ENCODE results near the gene EEIG2.
"Not testable (repeated sequence)": the region's sequence is repeated elsewhere in the genome, so short reads cannot be mapped to it uniquely, and the experiment has no call there.

EEIG2 gene

DNA sequence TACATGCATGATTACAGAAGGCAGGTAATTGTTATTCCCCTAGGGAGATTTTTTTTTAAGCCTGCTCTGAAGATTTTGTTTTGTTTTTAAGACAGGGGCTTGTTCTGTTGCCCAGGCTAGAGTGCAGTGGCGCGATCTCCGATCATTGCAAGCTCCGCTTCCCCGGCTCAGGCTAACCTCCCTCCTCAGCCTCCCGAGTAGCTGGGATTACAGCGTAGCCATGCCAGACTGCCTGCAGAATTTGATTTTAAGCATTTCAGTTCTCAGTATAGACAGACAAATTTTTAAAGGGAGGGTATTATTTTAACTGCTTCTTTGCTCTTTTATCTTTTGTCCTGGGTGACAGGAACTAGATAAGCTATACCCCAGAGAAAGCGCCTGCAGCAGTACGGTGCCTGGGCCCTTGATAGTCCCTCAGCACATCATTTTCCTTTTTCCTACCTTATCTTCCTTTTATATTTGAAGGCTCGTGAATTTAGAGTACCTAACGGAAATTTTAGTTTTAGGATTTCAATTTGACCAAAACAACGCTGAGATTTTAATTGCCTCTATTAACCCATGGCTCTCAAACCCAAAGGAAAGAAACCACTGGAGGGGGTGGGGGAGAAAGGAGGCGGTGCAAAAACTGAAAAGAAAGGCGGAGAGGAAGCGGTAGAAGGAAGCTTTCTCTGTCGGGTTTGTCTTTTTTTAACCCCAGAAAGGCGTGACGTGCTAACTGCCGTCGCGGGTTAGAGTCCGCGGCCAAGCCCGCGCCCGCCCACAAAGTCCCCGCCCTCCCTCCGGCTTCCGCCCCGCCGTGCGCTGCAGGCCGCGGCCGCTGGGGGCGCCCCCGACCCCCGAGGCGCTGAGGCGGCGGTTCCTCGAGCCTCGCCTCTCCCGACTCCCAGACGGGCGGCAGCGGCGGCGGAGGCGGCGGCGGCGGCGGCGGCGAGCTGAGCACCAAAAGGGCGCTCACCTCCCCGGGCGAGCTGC is at the start of gene EEIG2:
Gene EEIG2 (plus strand): TSS at position 886 of the 972 bp plus-strand sequence. CDS start 329 bp downstream, outside the sequence.
- peak; percentile 87 for DNase-seq

DNA sequence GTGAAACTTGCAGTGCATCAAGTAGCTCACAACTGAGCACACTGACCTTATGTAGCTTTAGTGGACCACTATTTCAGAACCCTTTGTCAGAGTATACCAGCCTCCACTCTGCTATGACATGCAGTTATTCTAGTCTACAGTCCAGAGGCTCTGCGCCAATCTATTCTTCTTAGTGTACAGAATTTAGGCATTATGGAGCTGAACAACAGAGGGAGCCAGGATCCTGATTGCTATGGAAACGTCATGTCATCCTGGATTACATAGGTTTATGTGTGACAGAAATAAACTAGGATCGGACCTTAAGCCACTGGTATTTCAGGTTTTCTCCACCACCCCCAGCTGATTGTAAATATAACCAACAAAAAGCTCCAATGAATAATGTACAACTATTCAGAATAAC is 48.1 kb upstream of the EEIG2 start:
- DNase-seq, result no peak

DNA sequence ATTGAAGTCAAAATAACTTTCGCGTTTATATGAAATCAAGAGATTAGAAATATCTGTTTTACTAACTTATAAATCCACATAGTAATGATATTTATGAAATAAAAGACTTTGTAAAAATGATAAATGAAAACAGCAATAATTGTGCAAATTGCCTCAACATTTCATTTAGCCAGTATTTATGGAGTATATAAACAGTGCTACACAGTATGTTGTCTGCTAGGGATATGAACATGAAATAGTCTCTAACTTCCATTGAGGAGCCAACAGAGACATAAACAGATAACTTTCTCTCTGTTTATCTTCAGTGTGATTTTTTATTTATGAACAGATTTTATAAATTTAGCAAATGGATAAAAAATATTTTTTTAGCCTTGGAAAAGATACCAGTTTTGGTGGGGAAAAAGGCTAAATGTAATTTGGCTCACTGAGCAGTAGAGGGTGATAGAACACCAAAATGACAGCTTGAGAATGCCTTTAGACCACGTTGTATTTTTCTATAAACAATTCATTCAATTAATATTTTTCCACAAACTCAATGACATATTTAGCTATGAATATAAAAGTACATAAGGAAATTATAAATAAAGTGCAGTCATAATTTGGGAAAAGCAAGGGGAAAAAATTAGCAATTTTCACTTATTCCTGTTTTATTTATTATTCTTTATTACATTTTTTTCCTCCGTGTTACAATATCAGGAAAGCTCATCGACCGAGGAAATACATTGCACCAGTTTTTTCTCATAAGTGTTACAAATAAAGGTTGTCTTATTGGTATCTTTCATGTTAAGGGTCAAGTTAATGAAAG is 47.5 kb upstream of the EEIG2 start:
- peak; percentile 32 for DNase-seq

DNA sequence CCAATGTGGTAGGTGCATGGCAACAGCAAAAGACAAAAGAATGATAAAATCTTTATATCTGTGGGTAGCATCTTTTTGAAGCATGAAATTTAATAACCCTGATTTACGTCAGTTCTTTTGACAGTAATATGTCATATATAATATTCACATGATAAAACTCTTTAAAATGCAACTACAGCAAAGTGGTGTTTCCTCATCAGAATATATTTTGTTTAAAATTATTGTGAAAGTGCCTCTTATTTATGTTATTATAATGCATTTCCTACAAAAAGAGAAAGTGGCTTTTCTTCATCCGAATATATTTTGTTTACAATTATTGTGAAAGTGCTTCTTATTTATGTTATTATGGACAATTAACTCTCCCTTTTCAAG is 46.9 kb upstream of the EEIG2 start:
- no peak for DNase-seq

DNA sequence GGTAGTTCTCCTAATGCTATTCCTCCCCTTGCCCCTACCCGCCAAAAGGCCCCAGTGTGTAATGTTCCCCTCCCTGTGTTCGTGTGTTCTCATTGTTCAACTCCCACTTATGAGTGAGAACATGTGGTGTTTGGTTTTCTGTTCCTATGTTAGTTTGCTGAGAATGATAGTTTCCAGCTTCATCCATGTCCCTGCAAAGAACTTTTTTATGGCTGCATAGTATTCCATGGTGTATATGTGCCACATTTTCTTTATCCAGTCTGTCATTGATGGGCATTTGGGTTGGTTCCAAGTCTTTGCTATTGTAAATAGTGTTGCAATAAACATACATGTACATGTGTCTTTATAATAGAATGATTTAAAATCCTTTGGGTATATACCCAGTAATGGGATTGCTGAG is 46.0 kb upstream of the EEIG2 start:
- not testable (repeated sequence) for DNase-seq

DNA sequence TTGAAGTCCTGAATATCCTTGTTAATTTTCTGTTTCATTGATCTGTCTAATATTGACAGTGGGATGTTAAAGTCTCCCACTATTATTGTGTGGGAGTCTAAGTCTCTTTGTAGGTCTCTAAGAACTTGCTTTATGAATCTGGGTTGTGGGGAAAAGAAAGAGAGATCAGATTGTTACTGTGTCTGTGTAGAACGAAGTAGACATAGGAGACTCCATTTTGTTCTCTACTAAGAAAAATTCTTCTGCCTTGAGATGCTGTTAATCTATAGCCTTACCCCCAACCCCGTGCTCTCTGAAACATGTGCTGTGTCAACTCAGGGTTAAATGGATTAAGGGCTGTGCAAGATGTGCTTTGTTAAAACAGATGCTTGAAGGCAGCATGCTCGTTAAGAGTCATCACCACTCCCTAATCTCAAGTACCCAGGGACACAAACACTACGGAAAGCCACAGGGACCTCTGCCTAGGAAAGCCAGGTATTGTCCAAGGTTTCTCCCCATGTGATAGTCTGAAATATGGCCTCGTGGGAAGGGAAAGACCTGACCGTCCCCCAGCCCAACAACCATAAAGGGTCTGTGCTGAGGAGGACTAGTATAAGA is 42.5 kb upstream of the EEIG2 start:
- not testable (repeated sequence) for DNase-seq

DNA sequence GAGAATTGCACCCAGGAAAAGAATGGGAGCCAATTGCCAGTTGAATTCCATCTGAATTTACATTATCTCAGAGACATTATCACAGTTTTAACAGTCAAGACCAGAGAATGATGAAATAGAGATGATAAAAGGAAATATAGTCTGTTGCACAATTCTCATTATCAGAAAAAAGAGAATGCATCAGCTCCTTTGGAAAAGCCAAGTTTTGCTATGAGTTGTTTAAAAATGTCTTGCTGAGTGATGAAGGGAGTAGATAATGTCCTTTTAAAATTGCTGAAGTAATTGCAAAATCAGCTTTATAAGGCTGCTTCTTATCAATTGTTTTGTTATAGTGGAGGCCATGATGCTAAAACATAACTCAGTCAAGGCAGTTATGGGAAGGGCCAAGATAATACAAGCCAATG is 37.9 kb upstream of the EEIG2 start:
- no peak for DNase-seq

DNA sequence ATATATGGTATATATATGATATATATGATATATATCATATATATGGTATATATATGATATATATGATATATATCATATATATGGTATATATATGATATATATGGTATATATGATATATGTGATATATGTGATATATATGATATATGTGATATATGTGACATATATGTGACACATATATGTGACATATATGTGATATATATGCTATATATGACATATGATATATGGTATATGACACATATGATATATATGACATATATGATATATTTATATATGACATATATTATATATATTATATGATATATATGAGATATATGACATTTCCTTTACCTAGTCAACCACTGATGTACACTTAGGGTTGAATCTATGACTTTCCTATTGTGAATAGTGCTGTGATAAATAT is 36.1 kb upstream of the EEIG2 start:
- no peak for DNase-seq

DNA sequence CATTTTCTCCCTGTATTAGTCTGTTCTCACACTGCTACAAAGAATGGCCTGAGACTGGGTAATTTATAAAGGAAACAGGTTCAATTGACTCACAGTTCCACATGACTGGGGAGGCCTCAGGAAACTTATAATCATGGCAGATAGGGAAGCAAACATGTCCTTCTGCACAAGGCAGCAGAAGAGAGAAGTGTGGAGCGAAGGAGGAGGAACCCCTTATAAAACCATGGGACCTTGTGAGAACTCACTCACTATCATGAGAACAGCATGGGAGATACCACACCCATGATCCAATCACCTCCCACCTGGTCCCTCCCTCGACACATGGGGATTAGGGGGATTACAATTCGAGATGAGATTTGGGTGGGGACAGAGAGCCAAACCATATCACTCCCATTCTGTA is 35.2 kb upstream of the EEIG2 start:
- DNase-seq, result no peak

DNA sequence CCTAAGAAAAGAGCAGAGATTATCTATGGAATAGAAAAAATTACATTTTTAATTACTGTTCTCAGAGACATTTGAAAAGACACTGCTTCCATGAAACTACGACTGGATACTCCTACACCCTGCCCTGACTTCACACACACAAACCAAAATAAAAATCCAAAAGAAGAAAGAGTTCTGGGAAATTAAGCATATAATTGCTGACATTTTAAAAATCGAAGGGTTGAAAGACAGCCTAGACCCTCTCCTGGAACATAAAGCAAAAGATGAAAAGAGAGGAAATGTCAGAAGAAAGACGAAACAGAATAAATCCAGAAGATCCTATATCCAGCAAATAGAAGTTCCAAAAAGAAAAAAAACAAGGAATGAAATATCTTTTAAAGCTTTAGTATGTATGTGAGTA is 32.8 kb upstream of the EEIG2 start:
- no peak for DNase-seq

DNA sequence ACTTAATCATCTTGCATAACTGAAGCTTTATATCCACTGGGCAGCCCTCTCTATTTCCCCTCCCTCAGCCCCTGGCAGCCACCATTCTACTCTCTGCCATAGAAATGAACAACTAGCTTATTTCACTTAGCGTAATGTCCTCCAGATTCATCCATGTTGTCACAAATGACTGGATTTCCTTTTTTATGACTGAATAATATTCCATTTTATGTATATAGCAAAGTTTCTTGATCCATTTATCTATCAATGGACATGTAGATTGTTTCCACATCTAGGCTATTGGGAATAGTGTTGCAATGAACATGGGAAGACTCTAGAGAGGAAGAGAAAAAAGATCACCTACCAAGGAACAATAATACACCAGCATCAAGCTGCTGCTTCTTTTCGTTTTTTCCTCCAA is 32.1 kb upstream of the EEIG2 start:
- no peak for DNase-seq

DNA sequence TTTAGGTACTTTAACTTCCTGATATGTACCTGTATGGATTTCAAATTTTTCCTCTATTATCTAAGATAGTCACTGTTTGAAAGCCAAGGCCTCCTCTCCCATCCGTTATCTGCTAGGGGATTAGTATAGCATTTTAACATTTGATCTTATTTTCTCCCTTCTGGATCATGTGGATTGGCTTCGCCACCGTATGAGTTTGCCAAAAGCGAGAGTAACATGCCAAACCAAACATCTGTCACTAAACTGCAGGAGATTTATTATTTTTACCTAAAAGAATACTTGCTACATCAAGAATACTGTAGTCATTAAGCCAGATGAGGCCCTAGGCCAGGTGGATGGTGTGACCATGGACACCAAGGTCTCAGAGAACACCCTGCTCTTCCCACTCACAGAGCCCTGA is 28.5 kb upstream of the EEIG2 start:
- DNase-seq, result no peak

DNA sequence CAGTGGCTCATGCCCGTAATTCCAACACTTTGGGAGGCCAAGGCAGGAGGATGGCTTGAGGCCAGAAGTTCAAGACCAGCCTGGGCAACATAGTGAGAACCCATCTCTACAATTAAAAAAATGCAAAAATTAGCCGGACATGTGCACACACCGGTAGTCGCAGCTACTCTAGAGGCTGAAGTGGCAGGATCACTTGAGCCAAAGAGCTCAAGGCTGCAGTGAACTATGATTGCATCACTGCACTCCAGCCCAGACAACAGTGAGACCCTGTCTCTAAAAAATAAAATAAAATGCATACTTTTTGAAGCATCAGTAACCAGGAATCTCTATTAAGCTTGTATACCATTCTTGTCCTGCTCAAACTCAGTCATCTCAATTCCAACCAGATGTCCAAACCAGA is 27.2 kb upstream of the EEIG2 start:
- DNase-seq, result no peak

DNA sequence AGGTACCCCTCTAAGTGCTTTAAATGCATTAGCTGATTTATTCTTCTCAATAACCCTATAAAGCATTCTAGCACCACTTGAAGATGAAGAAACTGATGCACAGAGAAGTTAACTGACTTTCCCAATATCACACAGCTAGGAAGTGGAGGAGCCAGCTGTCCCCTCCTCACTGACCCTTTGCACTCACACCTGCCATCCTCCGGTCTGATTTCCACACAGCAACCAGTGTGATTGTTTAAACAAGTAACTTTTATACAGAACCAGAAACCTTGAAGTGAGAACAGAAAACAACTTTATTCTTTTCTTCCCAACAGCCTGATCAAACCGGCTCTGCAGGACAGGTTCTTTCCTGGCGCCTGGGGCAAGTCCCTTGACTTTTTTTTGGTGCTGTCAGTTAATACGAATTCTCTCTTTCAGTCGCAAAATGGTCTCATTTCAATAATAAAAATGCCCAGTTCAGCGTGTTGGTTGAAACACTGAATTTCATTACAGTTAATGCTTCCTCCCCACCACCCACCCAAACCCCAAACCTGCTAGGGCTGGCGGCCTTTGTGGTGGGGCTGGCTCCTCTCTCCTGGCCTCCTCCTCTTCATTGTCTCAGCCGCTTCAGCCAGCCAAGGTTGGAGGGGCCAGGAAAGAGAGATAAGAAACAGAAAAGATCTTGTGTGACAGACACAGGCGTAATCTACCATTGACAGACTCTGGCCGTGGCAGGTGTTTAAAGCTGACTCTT is 26.4 kb upstream of the EEIG2 start:
- DNase-seq, result no peak

DNA sequence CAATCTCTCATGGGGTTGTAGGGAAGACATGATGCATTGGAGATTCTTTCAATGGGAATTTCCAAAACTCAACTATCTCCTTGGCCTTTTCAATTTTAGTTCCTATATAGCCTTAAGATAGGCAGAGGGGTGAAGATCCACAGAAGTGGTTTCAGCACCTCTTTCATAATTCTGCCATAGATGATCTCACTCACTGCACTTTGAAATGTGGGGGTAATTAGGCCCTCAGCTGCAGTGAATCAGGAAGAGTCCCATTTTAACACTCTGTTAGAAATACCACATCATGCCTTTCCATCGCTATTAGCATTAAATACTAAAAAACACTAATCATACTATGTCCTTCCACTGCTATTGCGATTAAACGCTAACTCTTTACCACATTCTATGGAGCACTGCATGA is 25.1 kb upstream of the EEIG2 start:
- no peak for DNase-seq

DNA sequence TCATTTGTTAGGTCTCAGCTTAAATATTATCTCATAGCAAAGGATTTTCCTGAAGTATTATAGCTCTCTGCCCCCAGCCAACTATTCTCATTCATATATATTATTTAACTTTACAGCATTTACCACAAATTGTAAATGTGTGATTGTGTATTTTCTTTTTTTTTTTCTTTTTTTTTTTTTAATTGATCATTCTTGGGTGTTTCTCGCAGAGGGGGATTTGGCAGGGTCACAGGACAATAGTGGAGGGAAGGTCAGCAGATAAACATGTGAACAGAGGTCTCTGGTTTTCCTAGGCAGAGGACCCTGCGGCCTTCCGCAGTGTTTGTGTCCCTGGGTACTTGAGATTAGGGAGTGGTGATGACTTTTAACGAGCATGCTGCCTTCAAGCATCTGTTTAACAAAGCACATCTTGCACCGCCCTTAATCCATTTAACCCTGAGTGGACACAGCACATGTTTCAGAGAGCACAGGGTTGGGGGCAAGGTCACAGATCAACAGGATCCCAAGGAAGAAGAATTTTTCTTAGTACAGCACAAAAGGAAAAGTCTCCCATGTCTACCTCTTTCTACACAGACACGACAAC is 24.5 kb upstream of the EEIG2 start:
- not testable (repeated sequence) for DNase-seq

DNA sequence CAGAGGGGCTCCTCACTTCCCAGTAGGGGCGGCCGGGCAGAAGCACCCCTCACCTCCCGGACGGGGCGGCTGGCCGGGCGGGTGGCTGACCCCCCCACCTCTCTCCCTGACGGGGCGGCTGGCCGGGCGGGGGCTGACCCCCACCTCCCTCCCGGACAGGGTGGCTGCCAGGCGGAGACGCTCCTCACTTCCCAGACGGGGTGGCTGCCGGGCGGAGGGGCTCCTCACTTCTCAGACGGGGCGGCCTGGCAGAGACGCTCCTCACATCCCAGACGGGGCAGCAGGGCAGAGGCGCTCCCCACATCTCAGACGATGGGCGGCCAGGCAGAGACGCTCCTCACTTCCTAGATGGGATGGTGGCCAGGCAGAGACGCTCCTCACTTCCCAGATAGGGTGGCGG is 23.9 kb upstream of the EEIG2 start:
- DNase-seq, result not testable (repeated sequence)

DNA sequence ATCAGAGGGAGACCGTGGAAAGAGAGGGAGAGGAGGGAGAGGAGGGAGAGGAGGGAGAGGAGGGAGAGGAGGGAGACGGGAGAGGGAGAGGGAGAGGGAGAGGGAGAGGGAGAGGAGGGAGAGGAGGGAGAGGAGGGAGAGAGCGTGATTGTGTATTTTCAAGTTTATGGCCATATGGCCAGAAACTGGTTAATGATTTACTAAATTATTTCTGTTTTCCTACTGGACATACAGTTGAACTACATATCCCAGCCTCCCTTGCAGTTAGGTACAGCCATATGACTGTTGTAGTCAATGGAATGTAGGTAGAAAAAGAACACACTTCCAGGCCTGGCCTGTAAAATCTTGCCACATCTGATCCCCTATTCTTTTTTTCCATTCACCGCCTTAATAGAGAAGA is 23.1 kb upstream of the EEIG2 start:
- DNase-seq, result not testable (repeated sequence)

DNA sequence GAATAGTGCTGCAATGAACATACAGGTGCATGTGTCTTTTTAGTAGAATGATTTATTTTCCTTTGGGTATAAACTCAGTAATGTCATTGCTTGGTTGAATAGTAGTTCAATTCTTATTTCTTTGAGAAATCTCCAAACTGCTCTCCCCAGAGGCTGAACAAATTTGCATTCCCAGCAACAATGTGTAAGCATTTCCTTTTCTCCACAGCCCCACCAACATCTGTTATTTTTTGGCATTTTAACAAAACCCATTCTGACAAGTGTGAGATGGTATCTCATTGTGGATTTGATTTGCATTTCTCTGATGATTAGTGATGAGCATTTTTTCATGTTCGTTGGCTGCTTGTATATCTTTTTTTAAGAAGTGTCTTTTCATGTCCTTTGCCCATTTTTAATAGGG is 21.9 kb upstream of the EEIG2 start:
- DNase-seq, result no peak

DNA sequence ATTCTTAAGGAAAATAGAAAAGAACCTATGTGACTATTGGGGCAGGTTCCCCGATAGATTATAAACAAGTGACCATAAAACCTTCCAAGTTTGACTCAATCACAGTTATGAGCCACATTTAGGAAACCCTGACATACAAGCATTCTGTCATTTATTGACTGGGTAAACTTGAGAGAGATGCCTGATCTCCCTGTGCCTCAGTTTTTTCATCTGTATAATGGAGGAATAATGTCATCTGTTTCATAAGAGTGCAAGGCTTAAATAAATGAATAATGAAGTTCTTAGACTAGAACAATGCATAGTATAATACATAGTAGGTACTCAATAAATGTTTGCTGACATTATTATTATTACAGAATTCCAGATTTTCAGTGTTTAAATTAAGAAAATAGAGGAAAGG is 18.9 kb upstream of the EEIG2 start:
- no peak for DNase-seq

DNA sequence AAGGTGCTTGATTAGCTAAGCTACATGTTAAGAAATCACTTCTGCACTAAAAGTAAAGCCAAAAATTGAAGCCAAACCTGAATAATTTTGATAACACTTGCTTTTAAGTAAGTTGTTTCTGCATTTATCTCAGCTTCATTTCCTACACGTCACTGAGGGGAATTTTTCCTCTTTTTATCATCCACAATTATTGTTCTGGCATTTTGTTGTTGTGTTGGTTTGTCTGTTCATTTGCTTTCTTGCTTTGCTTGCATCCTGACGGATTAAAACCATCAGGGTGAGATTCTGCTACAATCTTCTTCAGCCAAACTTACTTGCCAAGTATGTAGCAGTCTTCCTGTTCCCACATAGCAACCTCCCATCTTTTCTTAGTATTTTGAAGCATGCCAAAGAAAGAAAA is 18.0 kb upstream of the EEIG2 start:
- DNase-seq, result no peak

DNA sequence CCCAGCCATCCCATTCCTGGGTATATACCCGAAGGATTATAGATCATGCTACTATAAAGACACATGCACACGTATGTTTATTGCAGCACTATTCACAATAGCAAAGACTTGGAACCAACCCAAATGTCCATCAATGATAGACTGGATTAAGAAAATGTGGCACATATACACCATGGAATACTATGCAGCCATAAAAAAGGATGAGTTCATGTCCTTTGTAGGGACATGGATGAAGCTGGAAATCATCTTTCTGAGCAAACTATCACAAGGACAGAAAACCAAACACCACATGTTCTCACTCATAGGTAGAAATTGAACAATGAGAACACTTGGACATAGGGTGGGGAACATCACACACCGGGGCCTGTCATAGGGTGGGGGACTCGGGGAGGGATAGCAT is 12.4 kb upstream of the EEIG2 start:
- not testable (repeated sequence) for DNase-seq
